ENCODE results near the gene FAM210A. TPM values are rescaled to one million over a fixed set of nuclear protein-coding genes. Genes with fewer than 3 reads are reported as not detected.

The FAM210A gene
- total RNA-seq, 1 experiment from 2014 or later, result 26.2 TPM

DNA sequence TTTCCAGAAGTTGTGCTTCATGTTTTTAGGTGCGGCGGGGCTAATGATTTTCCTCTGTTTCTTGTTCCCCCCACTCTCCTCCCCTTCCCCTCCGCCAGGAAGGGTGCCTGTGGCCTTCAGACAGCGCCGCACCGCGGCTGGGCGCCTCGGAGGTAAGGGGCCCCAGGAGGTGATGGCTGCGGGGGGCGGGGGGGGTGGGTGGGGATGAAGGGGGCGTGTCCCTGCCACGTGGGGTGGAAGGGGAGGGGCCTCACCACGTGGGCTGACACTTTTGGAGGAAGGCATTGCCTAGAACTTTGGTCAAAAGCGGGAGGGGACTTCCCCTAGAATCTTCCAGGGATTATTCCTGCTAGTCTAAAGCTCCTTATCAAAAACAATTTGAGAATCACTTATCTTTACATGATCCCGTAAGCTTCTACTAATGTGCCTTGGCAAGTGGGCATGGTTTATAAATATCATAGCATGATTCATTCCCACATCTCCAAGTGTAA lies 83.1 kb downstream of the FAM210A start:
- no peak overlapping the region for H3K9ac ChIP-seq (ENCODE audit: low read length)
- H3K27ac ChIP-seq (ENCODE audit: low read depth, low read length), result no peak overlapping the region
- no peak overlapping the region for H3K4me3 ChIP-seq (replicated peaks in 1 of 2; ENCODE audit: low read depth in 1 of 2, low read length in 2 of 2)
- H3K36me3 ChIP-seq (ENCODE audit: control insufficient read depth in 1 of 2, insufficient read depth in 2 of 2, low read length in 2 of 2), result no peaks in the 10 kb centered on the region
- ChIA-PET RAD21 (ENCODE audit: low non-redundant PET in 1 of 2, low total read pairs in 2 of 2, uncharacterized antibody in 2 of 2, unreplicated experiment in 2 of 2) (no interaction called here), CTCF (no interaction called here), POLR2A (no interaction called here)
- no TSS peak for BruUV-seq (replicated peaks)
- no peak overlapping the region for H3K4me2 ChIP-seq (ENCODE audit: low read length)
- H4K20me1 ChIP-seq (ENCODE audit: insufficient read depth), result no peaks in the 10 kb centered on the region
- no peaks in the 10 kb centered on the region for H3K9me3 ChIP-seq (ENCODE audit: control insufficient read depth in 1 of 2, insufficient read depth in 1 of 2, low read depth in 1 of 2, low read length in 2 of 2)
- intact Hi-C loops (cut with micrococcal nuclease), result no loop called here
- no peaks in the 10 kb centered on the region for H3K79me2 ChIP-seq (ENCODE audit: insufficient read depth, low read length)
- TF ChIP-seq CTCF (IDR thresholded peaks at IDR 0.05 in 2 of 3, conservative IDR thresholded peaks at IDR 0.05 in 1 of 3; ENCODE audit: borderline replicate concordance in 1 of 3, insufficient read depth in 1 of 3, low read depth in 2 of 3, low read length in 2 of 3), result no peak
- no peak for TF ChIP-seq SRF (IDR thresholded peaks at IDR 0.05; ENCODE audit: low read depth)
- no peak for TF ChIP-seq ZFX (IDR thresholded peaks at IDR 0.05)
- DNase-seq (ENCODE audit: low read depth, low spot score) (no peak), ATAC-seq (no peak)
- no peaks in the 10 kb centered on the region for H3K27me3 ChIP-seq (ENCODE audit: insufficient read depth, low read length)
- no peaks in the 10 kb centered on the region for H3K4me1 ChIP-seq (ENCODE audit: control insufficient read depth in 1 of 2, insufficient read depth in 2 of 2, low read length in 2 of 2)
- H3K9me2 ChIP-seq (ENCODE audit: insufficient read depth), result no peaks in the 10 kb centered on the region
- H2AFZ ChIP-seq (ENCODE audit: low read depth, low read length, poor library complexity, severe bottlenecking), result no peak overlapping the region

DNA sequence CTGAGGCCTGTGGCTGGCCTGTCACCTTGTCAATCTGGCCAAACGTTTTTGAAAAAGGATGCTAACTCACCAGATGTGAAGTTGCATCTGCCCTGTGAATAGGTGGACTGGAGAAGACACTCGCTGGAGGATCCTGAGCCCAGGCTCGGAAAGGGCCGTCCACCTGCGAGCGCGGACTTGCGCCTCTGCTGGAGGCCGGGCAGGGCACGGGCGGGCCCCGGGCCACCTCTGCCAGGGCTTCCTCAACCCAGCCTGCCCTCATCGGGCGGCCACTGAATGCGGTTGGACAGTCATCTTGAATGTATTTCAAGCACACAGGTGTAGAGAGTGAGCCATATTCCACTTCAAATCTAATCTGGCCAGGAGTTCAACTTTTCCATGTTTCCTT lies 83.9 kb downstream of the FAM210A start:
- H3K27ac ChIP-seq (ENCODE audit: low read depth, low read length), result no peak overlapping the region
- no peaks in the 10 kb centered on the region for H3K9me2 ChIP-seq (ENCODE audit: insufficient read depth)
- H3K36me3 ChIP-seq (ENCODE audit: control insufficient read depth in 1 of 2, insufficient read depth in 2 of 2, low read length in 2 of 2), result no peaks in the 10 kb centered on the region
- H3K79me2 ChIP-seq (ENCODE audit: insufficient read depth, low read length), result no peaks in the 10 kb centered on the region
- intact Hi-C loops (cut with micrococcal nuclease), result no loop called here
- ATAC-seq (no peak), DNase-seq (ENCODE audit: low read depth, low spot score) (no peak)
- BruUV-seq (replicated peaks), result no TSS peak
- ChIA-PET CTCF (no interaction called here), RAD21 (ENCODE audit: low non-redundant PET in 1 of 2, low total read pairs in 2 of 2, uncharacterized antibody in 2 of 2, unreplicated experiment in 2 of 2) (no interaction called here), POLR2A (no interaction called here)
- H3K4me2 ChIP-seq (ENCODE audit: low read length), result no peak overlapping the region
- H2AFZ ChIP-seq (ENCODE audit: low read depth, low read length, poor library complexity, severe bottlenecking), result no peak overlapping the region
- TF ChIP-seq ZBTB33 (IDR thresholded peaks at IDR 0.05; ENCODE audit: extremely low read depth, insufficient replicate concordance, low read length) (no peak), EZH2 (IDR thresholded peaks at IDR 0.05) (no peak), CTCF (IDR thresholded peaks at IDR 0.05 in 2 of 3, conservative IDR thresholded peaks at IDR 0.05 in 1 of 3; ENCODE audit: borderline replicate concordance in 1 of 3, insufficient read depth in 1 of 3, low read depth in 2 of 3, low read length in 2 of 3) (no peak), EZH2phosphoT487 (IDR thresholded peaks at IDR 0.05; ENCODE audit: borderline replicate concordance) (no peak), ELF1 (IDR thresholded peaks at IDR 0.05; ENCODE audit: borderline replicate concordance, low read depth) (no peak), SRF (IDR thresholded peaks at IDR 0.05; ENCODE audit: low read depth) (no peak), SP1 (IDR thresholded peaks at IDR 0.05; ENCODE audit: low read depth) (no peak), ZFX (IDR thresholded peaks at IDR 0.05) (no peak), POLR2AphosphoS5 (IDR thresholded peaks at IDR 0.05; ENCODE audit: low read depth, low read length) (no peak), CEBPB (IDR thresholded peaks at IDR 0.05; ENCODE audit: low read depth) (no peak)
- H3K4me3 ChIP-seq (replicated peaks in 1 of 2; ENCODE audit: low read depth in 1 of 2, low read length in 2 of 2), result no peak overlapping the region
- H3K9me3 ChIP-seq (ENCODE audit: control insufficient read depth in 1 of 2, insufficient read depth in 1 of 2, low read depth in 1 of 2, low read length in 2 of 2), result no peaks in the 10 kb centered on the region
- no peaks in the 10 kb centered on the region for H4K20me1 ChIP-seq (ENCODE audit: insufficient read depth)
- H3K4me1 ChIP-seq (ENCODE audit: control insufficient read depth in 1 of 2, insufficient read depth in 2 of 2, low read length in 2 of 2), result no peaks in the 10 kb centered on the region
- H3K27me3 ChIP-seq (ENCODE audit: insufficient read depth, low read length), result no peaks in the 10 kb centered on the region
- no peak overlapping the region for H3K9ac ChIP-seq (ENCODE audit: low read length)

Data from HCT116 (cell line).